Fibroblast of pulmonary artery (primary cell): Measurements from ENCODE around the gene WTIP.
"Not testable (repeated sequence)": the region's sequence is repeated elsewhere in the genome, so short reads cannot be mapped to it uniquely, and the experiment has no call there.

Experiments
- DNase-seq: peaks from one replicate; pipeline ENCODE4 v3.0.0-alpha.2; 2010; ENCODE audit warnings: low read depth
- H3K4me3 ChIP-seq: replicated peaks from 2 replicates; pipeline ENCODE4 v1.5.1; 2011; ENCODE audit warnings: low read depth, mild to moderate bottlenecking, control low read depth, low read length, moderate library complexity
- TF ChIP-seq, protein P1 (sequence below): IDR thresholded peaks from 2 replicates; pipeline ENCODE4 v1.5.1; 2011; ENCODE audit warnings: mild to moderate bottlenecking, control low read depth, low read length, inconsistent platforms; ENCODE audit errors: missing control alignments

The WTIP gene

DNA sequence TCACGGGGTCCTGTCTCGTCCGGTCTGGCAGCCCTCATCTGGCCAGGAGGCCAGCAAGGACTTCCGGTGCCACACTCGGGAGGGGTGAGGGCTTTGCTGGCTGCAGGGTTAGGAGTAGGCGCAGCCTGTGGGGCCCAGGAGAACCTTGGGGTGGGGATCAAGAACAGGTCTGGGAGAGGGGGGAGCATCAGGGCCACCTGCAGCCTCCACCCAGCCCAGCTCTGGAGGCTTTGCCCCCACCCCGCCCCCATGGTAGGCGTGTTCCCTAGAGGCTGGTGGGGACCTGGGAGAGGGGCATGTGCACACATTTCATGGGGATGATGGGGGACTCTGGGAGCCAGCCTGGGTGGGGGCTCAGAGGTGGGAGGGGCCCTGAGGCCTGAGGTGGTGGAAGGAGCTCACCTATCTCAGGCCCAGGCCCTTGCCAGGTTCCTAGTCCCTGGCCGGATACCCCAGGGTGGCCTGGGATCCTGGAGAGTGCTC is 23.3 kb downstream of the WTIP start:
- no peak for DNase-seq
- TF ChIP-seq, protein P1, sequence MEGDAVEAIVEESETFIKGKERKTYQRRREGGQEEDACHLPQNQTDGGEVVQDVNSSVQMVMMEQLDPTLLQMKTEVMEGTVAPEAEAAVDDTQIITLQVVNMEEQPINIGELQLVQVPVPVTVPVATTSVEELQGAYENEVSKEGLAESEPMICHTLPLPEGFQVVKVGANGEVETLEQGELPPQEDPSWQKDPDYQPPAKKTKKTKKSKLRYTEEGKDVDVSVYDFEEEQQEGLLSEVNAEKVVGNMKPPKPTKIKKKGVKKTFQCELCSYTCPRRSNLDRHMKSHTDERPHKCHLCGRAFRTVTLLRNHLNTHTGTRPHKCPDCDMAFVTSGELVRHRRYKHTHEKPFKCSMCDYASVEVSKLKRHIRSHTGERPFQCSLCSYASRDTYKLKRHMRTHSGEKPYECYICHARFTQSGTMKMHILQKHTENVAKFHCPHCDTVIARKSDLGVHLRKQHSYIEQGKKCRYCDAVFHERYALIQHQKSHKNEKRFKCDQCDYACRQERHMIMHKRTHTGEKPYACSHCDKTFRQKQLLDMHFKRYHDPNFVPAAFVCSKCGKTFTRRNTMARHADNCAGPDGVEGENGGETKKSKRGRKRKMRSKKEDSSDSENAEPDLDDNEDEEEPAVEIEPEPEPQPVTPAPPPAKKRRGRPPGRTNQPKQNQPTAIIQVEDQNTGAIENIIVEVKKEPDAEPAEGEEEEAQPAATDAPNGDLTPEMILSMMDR, result no peak
- H3K4me3 ChIP-seq, result no peak overlapping the region

DNA sequence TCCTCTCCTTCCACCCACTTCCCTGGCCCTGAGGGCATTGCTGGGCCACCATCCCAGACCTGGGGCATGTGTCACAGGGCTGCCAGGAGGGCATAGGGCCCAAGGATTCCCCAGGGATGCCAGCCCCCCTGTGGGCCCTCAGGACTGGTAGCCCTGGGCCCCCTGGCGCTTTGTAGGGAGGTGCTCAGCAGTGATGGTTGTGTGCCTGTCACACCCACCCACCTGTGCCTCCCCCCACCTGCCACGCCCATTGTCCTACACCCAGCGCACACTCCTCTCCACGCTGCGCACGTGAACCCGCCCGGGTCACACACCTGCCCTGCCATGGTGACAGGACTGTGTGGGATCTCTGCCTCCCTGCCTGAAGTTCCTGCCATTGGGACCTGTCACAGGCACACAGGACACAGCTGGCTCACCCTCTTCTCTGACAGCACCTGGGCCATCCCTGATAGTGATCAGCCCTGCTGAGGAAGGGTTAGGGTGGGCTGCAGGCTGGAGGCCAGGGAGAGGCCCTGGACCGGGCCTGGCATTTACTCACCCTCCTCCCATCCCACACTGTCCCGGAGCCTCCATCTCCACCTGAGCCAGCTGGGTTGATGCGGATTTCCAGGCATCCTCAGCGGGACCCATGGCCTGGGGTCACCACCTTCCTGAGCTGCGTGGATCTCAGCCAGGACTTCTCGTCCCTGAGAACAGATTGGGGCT is 23.9 kb downstream of the WTIP start:
- no peak overlapping the region for H3K4me3 ChIP-seq
- DNase-seq, result no peak
- TF ChIP-seq, protein P1, result no peak

DNA sequence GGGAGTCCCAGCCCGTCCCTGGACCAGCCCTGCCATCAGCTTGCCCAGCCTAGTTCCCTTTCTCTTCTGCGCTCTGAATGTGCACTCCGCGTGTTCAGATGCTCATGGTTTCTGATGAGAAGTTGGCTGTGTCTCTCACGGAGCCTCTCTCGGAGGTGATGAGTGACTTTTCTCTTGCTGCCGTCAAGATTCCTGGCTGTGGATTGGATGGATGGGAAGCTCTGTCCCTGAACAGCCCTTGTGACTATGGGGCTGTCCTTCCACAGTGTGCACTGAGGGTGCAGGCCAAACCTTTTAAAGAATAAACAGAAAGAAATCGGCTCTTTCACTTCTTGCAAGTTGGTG is 24.4 kb downstream of the WTIP start:
- DNase-seq, result no peak
- TF ChIP-seq, protein P1, result no peak
- no peak overlapping the region for H3K4me3 ChIP-seq

DNA sequence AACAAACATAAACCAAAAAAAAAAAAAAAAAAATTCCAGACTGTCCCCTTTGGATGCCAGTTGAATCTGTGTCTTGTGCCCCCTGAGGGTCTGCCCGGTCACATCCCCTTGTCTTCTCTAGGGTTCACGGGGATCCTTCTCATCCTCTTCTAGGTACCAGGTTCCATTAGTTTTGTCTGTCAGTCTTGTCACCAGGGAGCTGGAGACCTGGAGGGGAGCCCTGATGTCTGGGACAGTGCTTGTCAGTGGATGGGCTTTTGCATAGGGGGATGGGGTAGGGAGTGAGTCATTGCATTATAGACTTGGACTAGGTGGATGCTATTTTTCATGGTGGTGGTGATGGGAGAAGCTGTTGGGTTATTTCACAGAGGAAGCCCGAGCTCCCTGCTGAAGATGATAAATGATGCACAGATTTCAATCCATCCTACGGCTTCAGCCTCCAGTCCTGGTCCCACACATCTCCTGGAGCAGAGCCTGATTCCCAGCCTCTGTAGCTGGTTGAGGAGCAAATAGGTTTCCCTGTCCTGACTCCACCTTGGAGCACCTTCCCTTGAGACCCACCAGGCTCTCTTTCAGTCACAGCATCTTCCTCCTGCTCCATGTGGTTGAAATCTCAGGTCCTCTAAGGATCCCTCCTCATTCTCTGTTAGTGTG is 26.0 kb downstream of the WTIP start:
- H3K4me3 ChIP-seq, result no peak overlapping the region
- DNase-seq, result no peak
- TF ChIP-seq, protein P1, result no peak

DNA sequence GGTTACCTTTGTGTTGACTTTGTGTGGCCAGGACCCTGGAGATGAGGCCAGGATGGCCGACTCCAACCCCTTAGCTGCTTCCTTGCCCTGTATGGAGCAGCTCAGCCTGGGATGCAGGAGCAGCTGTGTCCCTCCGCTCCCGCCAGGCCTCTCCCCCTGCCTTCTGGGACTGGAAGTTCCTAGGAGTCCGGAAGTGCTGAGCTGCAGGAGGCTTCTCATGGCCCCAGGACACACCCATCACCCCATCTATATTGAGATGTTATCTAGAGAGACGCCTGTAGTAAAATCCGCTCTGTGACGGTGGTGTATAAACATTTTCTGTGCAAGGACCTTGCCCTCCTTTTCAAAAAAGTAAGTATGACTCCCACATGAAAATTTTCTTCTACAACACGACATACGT is 27.0 kb downstream of the WTIP start:
- DNase-seq, result no peak
- no peak overlapping the region for H3K4me3 ChIP-seq
- TF ChIP-seq, protein P1, result no peak

DNA sequence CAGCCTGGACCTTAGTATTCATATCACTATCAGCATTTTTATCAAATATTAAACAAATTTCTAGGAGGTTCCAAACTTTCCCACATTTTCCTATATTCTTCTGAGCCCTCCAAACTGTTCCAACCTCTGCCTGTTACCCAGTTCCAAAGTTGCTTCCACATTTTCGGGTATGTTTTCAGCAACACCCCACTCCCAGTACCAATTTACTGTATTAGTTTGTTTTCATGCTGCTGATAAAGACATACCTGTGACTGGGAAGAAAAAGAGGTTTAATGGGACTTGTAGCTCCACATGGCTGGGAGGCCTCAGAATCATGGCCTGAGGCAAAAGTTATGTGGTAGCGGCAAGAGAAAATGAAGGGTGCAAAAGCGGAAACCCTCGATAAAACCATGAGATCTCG is 29.3 kb downstream of the WTIP start:
- not testable (repeated sequence) for DNase-seq

DNA sequence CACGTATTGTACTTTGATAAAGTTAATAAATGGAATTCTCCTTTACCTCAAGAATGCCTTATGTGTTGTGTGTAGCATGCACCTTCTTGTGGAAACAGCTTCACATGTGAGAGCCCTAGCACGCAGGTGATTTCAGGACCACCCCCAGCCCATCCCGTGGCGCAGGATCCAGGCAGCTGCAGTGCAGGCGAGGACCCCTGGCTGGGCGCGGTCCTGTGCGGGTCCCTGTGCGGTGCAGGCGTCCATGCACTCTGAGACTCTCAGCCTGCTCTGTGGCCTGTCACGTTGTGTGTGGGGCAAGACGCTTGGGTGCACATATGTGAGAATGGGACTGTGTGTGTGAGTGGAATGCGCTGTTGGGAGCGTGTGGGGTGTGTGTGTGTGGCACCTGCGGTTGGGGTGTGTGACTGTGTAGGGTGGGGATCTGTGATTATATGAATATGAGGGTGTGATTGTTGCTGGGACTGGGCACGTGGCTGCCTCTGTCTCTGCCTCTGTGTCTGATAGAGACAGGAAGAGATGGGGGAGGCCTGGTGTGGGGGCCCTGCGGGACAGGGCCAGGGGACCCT is 30.8 kb downstream of the WTIP start:
- TF ChIP-seq, protein P1, result no peak
- DNase-seq, result no peak

More for the DNA sequence above, 29.3 kb downstream of the WTIP start:
- H3K4me3 ChIP-seq, result not testable (repeated sequence)

More for the DNA sequence above, 30.8 kb downstream of the WTIP start:
- H3K4me3 ChIP-seq, result no peak overlapping the region
